Gastrocnemius medialis (tissue), 4 donors: ENCODE data around the gene MICU2. TPM values are rescaled to one million over a fixed set of nuclear protein-coding genes. Genes with fewer than 3 reads are reported as not detected.
A peak's percentile ranks its signal among the peaks of the same experiment; 100 is the strongest.
"Not testable (repeated sequence)": the region's sequence is repeated elsewhere in the genome, so short reads cannot be mapped to it uniquely, and the experiment has no call there.

Source experiments
- ATAC-seq, 2 donors: fragments of 150-250 bp; one replicate each; pipeline ENCODE4 v1.9.1; 2016
- DNase-seq, 2 donors: peaks; one replicate each; pipeline ENCODE4 v3.0.0-alpha.2; 2019
- H3K27ac ChIP-seq, 4 donors: fragments of 200-600 bp; sonication (generic); 1 replicate in 1 of 4; 2 replicates in 3 of 4; pipeline ENCODE4 v1.5.1; 2016 to 2018; ENCODE audit warnings: mild to moderate bottlenecking in 2 of 4, moderate library complexity in 1 of 4
- H3K27me3 ChIP-seq, 3 donors: fragments of 200-600 bp; sonication (generic) in 2 of 3; 1 replicate in 1 of 3; 2 replicates in 2 of 3; pipeline versions ENCODE4 v1.5.1 to v1.6.0; 2016 to 2019; ENCODE audit warnings: mild to moderate bottlenecking in 1 of 3, moderate library complexity in 1 of 3
- H3K36me3 ChIP-seq, 2 donors: fragments of 200-600 bp; sonication (generic) in 1 of 2; one replicate each; pipeline ENCODE4 v1.5.1; 2017 to 2018
- H3K4me1 ChIP-seq, 2 donors: fragments of 200-600 bp; sonication (generic) in 1 of 2; one replicate each; pipeline ENCODE4 v1.5.1; 2016 to 2017; ENCODE audit warnings: mild to moderate bottlenecking in 2 of 2
- H3K4me3 ChIP-seq, 4 donors: fragments of 200-600 bp; sonication (generic) in 3 of 4; 1 replicate in 1 of 4; 2 replicates in 3 of 4; pipeline ENCODE4 v1.5.1; 2016 to 2019; ENCODE audit warnings: mild to moderate bottlenecking in 2 of 4
- H3K9me3 ChIP-seq, 3 donors: fragments of 200-600 bp; sonication (generic) in 2 of 3; 1 replicate in 1 of 3; 2 replicates in 2 of 3; pipeline ENCODE4 v1.5.1; 2016 to 2019
- CTCF ChIP-seq, 5 experiments: fragments of 450-650 bp in 3 of 5; fragments of 200-600 bp in 2 of 5; sonication (generic) in 2 of 5; IDR thresholded peaks in 4 of 5; conservative IDR thresholded peaks in 1 of 5; 1 replicate in 4 of 5; 2 replicates in 1 of 5; pipeline ENCODE4 v1.5.1; 2016 to 2019; ENCODE audit warnings: antibody characterized with exemption in 5 of 5, mild to moderate bottlenecking in 3 of 5, moderate library complexity in 3 of 5
- POLR2A ChIP-seq, 2 donors: fragments of 450-650 bp; IDR thresholded peaks; one replicate each; pipeline ENCODE4 v1.6.1; 2017; ENCODE audit warnings: antibody characterized with exemption in 2 of 2, mild to moderate bottlenecking in 2 of 2, moderate library complexity in 2 of 2
- in situ Hi-C, 4 donors: fragments of 200-750 bp; cut with MboI; loops; one replicate each; pipeline versions ENCODE4 v1.15.0 to v1.8.0; 2017; ENCODE audit warnings: low sequenced_read_pairs in 4 of 4
- intact Hi-C: fragments of 100-400 bp; cut with DNase I; formaldehyde crosslinking; loops from one replicate; pipeline ENCODE4 v1.15.1; 2023; ENCODE audit warnings: low total_unique reads
- total RNA-seq, 4 donors: library from RNA; depleted of rRNA; stranded (reverse); fragments of >200 nt; gene quantifications; one replicate each; pipeline versions ENCODE4 v1.1.0 to v1.2.3, GENCODE V29; 2016

Gene MICU2
- total RNA-seq, 4 donors from 2014 or later: 83.6 to 126 (median 106) TPM

GRCh38 chr13:21568854-21569253 lies 35.1 kb downstream of the MICU2 start:
- Histone ChIP-seq H3K9me3 (no peaks in the 10 kb centered on the region), H3K4me1 (peaks cover 3 to 6% of the 10 kb centered on the region in 2 donors), H3K36me3 (peaks cover 0 to 32% of the 10 kb centered on the region in 2 donors), H3K27me3 (no peaks in the 10 kb centered on the region), H3K4me3 (no peak overlapping the region), H3K27ac (no peak overlapping the region)
- intact Hi-C loops (no loop called here), in situ Hi-C loops (no loop called here)
- ATAC-seq (no peak), DNase-seq (no peak)
- TF ChIP-seq CTCF (IDR thresholded peaks at IDR 0.05 in 4 of 5, conservative IDR thresholded peaks at IDR 0.05 in 1 of 5) (no peak), POLR2A (IDR thresholded peaks at IDR 0.05) (no peak)

GRCh38 chr13:21567714-21568113 lies 36.3 kb downstream of the MICU2 start:
- intact Hi-C loops (no loop called here), in situ Hi-C loops (no loop called here)
- ATAC-seq: no peak

GRCh38 chr13:21557995-21558394 lies 46.0 kb downstream of the MICU2 start:
- ATAC-seq: no peak
- in situ Hi-C loops (no loop called here), intact Hi-C loops (no loop called here)
- H3K27ac ChIP-seq: no peak overlapping the region
- DNase-seq: no peak
- H3K4me3 ChIP-seq: no peak overlapping the region
- TF ChIP-seq POLR2A (IDR thresholded peaks at IDR 0.05) (no peak), CTCF (IDR thresholded peaks at IDR 0.05 in 4 of 5, conservative IDR thresholded peaks at IDR 0.05 in 1 of 5) (peak in 1 of 5 experiments; percentile 10)
- H3K36me3 ChIP-seq: peaks cover 0 to 8% of the 10 kb centered on the region in 2 donors
- H3K9me3 ChIP-seq: no peaks in the 10 kb centered on the region
- no peaks in the 10 kb centered on the region for H3K27me3 ChIP-seq
- H3K4me1 ChIP-seq: no peaks in the 10 kb centered on the region

More at GRCh38 chr13:21567714-21568113, 36.3 kb downstream of the MICU2 start:
- no peak for DNase-seq
- Histone ChIP-seq H3K27ac (no peak overlapping the region), H3K4me1 (peaks cover 0 to 3% of the 10 kb centered on the region in 2 donors), H3K36me3 (peaks cover 0 to 34% of the 10 kb centered on the region in 2 donors), H3K27me3 (no peaks in the 10 kb centered on the region), H3K9me3 (no peaks in the 10 kb centered on the region), H3K4me3 (no peak overlapping the region)
- TF ChIP-seq CTCF (IDR thresholded peaks at IDR 0.05 in 4 of 5, conservative IDR thresholded peaks at IDR 0.05 in 1 of 5) (no peak), POLR2A (IDR thresholded peaks at IDR 0.05) (no peak)

GRCh38 chr13:21556051-21556450 lies 47.9 kb downstream of the MICU2 start:
- Histone ChIP-seq H3K27me3 (no peaks in the 10 kb centered on the region), H3K36me3 (peaks cover 0 to 8% of the 10 kb centered on the region in 2 donors), H3K4me1 (no peaks in the 10 kb centered on the region), H3K9me3 (no peaks in the 10 kb centered on the region), H3K4me3 (no peak overlapping the region), H3K27ac (no peak overlapping the region)
- intact Hi-C loops (no loop called here), in situ Hi-C loops (no loop called here)
- DNase-seq: no peak
- ATAC-seq: no peak
- TF ChIP-seq CTCF (IDR thresholded peaks at IDR 0.05 in 4 of 5, conservative IDR thresholded peaks at IDR 0.05 in 1 of 5): no peak
- TF ChIP-seq POLR2A (IDR thresholded peaks at IDR 0.05): no peak

- H3K27ac ChIP-seq, H3K36me3 ChIP-seq, H3K9me3 ChIP-seq, intact Hi-C loops, DNase-seq, H3K4me3 ChIP-seq, H3K4me1 ChIP-seq, ATAC-seq, in situ Hi-C loops, H3K27me3 ChIP-seq: not testable (repeated sequence)
Observed at GRCh38 chr13:21553261-21553660, 50.7 kb downstream of the MICU2 start.
